SKM-1 (cell line): ENCODE results near the gene OR6N1.

Source experiments
- DNase-seq: peaks from one replicate; lab custom pipeline; 2025; ENCODE audit not compliant: unreplicated experiment; lab: John Stamatoyannopoulos, UW

OR6N1 gene, protein sequence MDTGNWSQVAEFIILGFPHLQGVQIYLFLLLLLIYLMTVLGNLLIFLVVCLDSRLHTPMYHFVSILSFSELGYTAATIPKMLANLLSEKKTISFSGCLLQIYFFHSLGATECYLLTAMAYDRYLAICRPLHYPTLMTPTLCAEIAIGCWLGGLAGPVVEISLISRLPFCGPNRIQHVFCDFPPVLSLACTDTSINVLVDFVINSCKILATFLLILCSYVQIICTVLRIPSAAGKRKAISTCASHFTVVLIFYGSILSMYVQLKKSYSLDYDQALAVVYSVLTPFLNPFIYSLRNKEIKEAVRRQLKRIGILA

GRCh38 chr1:158771950-158772866, at the start of gene OR6N1:
Gene OR6N1 (minus strand): TSS chr1:158772195. CDS start chr1:158766682, 5,513 bp downstream.
- DNase-seq = no peak

DNA sequence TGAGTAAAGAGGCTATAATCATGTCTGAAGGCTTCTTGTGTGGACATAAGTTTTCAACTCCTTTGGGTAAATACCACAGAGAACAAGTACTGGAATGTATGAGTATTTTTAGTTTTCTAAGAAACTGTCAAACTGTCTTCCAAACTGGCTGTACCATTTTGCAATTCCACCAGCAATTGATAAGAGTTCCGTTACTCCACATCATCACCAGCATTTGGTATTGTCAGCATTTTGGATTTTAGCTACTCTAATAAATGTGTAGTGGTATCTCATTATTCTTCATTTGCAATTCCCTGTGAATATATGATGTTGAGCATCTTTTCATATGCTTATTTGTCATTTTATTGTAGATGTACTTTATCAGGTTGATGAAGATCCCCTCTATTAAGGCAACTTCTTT, 49.7 kb upstream of the OR6N1 start:
- no peak for DNase-seq

- DNase-seq = no peak
Observed at GRCh38 chr1:158819461-158820443, 47.8 kb upstream of the OR6N1 start.

DNA sequence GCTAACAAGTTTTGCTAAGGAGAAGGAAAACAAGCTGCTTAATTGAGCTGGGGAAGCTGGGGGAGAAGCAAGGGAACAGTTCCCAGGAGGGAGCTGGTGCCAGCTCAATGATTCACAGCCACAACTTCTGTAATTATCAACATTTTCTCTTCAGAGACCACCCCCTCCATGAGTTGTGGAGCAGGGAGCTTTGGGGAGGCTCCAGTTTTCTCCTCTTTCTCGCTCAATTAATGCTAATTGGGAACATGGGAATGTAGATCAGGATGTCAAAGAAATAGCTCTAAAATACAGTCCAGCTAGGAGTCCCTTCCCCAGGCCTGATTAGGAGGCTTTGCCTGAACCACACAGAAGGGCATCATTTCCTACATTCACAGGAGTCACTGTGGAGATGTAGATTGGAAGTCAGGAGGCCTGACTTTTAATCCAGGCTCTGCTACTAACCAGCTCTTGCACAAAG, 47.0 kb upstream of the OR6N1 start:
- DNase-seq = no peak

- DNase-seq = peak; percentile 85
Observed at GRCh38 chr1:158818560-158818959, 46.6 kb upstream of the OR6N1 start.

DNA sequence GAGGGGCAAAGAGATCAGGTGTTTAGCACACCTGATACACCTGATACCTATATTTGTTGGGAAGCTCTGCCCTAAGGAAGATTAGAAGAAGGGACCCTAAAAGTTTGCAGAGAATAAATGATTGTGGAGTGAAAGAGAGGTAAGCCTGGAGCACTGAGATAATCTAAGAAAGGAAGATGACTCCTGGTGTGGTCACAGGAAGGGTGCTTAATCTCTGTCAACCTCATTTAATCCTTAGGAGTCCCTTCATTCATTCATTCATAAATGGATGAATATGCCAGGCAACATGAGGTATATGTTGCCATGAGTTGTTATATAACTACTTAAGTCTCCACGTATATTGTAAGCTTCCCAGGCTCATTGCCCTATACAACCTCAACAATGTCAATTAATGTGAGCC, 43.0 kb upstream of the OR6N1 start:
- no peak for DNase-seq

DNA sequence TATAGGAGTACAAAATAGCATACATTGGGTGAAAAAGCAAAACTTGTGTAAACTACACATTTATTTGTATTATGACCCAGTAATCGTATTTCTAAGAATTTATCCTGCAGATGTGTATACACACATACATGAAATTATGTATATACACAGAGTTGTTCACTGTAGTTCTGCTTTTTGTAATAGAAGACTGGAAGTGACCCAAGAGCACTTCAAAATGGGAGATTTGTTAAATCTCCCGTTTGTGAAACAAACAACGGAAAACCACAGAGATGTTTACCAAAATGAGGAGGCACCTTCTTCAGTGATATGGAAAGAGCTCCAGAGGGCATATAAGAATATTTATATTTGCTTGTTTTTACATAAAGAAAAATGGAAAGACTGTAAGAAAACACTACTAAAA, 41.2 kb upstream of the OR6N1 start:
- DNase-seq = no peak

- DNase-seq = no peak
Observed at GRCh38 chr1:158812336-158812735, 40.3 kb upstream of the OR6N1 start.

DNA sequence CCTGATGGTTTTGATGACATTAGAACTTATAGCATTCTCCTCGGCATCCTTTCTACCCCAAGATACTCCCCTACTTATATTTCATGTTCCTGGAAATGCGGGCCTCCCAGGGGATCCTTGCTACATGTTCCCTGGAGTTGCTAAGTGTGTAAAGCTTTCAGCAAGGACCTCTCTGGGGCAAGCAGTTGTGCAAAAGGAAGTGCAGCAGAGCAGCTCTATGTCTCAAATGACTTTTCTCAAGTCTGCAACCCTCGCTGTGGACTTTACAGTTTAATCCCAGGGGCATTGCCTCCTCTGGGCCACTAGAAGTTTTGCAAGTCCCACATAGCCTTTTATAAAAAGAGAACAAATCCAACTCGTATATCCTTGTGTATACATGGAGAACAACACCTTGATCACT, 38.3 kb upstream of the OR6N1 start:
- peak; percentile 65 for DNase-seq

GRCh38 chr1:158809862-158810261, 37.9 kb upstream of the OR6N1 start:
- peak; percentile 88 for DNase-seq

GRCh38 chr1:158809256-158809655, 37.3 kb upstream of the OR6N1 start:
- DNase-seq = peak; percentile 56

DNA sequence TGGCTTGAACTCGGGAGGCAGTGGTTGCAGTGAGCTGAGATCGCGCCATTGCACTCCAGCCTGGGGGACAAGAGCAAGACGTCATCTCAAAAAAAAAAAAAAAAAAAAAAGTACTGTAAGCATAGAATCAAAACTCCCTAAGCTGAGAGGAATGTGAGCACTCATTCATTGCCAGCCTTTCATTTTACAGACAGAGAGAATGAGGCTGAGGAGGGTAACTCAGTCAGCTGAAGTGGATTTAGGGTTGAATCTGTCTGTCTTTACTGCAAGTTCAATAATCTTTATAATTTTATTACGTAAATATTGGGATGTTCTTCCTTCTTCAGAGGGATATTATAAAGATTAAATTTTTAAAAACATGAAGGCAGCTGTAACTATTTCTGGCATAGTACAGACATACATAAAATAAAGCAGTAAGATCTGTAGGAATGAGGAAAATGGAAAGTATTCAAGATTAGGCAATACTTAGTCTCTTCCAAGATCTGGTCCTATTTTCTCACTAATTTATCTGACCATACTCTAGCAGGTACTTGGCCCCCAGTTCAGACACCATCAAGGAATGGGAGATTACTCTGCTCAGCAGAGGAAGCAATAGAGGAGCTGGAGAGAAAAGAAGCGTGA, 35.0 kb upstream of the OR6N1 start:
- no peak for DNase-seq

DNA sequence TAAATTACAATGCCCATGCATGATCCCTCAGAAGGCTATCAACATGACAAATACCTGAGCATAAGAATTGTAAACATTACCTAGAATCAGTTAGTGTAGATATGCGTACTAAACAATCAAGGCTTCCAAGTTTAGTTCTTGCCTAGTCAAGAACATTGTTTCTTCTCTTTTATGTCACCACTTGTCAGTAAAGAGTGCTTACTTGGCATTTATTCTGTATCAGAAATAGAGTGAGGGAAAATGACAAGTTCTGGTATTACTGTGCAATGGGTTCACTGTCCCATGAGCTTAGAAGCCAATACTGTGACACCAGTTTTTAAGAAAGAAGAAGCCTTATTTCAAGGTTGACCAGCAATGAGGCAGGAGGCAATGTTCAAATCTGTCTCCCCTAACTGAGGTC, 31.7 kb upstream of the OR6N1 start:
- DNase-seq = no peak

GRCh38 chr1:158801396-158801795, 29.4 kb upstream of the OR6N1 start:
- DNase-seq = no peak

DNA sequence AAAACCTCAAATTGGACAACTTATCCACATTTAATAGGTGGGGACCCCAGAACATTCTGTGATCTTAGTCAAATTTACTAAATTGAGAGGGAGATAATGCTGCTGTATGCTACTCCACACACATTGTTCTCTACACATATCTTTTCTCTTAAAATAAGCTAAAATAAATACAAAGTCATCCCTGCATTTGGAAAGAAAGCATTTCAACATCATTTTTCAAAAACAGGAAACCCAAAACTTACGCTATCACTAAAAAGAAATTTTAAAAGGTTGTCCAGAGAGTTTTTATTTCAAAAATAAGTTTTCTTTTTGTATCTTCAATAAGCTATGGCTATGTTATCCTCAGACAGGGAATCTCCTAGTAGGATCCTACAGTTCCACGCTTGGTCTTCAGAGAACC, 28.5 kb upstream of the OR6N1 start:
- no peak for DNase-seq

DNA sequence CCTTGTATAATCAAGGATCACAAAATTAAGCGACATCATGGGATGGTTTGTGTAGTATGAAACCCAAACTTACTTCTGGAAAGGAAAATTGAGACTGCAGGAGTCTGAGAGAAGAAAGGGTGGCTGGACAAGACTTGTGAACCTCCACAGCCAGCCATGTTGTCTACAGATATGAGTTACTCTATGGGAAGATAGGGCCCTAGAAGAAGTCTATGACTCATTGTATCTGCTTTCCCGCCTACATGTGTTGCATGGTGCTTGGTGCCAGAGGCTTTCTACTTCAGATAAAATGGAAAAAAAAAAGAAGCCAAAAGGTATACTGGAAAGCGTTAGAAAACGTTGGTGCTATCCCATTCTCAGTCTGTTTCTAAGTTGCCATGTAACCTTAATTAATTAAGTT, 27.7 kb upstream of the OR6N1 start:
- no peak for DNase-seq

DNA sequence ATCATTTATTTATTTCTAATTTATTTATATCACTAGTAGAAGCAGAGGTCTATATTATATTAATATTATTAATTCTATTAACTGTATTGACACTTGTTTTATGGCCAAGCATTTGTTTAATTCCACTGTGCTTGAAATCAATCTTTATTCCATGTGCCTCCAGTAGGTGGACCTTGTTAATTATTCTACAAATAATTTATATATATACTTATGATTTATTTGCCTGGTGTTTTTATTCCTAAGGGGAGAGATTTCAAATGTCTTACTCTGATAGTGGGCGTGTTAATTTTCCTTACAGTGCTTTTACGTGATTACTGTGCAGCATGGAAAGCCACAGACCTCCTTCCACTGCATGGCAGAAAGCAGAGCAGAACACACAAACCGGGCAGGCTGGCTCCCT, 26.5 kb upstream of the OR6N1 start:
- no peak for DNase-seq

- no peak for DNase-seq
Observed at GRCh38 chr1:158794247-158794646, 22.3 kb upstream of the OR6N1 start.

DNA sequence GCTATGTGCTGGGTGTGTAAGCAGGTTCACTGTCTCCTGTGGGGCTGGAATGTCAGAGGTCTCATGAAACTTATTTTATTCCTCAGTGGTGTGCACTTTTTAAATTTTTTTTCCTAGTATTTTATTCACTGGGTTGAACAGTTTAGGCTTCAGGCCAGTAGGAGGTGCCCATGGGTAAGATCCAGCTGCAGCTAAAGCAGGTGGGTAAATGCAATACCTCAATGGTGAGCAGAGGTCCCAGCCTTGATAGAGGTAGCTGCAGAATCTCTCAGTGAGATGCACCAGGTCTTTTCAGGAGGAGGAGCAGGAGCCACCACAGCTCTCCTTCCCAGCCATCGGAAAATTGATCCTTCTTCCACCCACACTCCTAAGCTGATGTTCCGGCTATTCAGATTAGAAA, 21.6 kb upstream of the OR6N1 start:
- DNase-seq = no peak

DNA sequence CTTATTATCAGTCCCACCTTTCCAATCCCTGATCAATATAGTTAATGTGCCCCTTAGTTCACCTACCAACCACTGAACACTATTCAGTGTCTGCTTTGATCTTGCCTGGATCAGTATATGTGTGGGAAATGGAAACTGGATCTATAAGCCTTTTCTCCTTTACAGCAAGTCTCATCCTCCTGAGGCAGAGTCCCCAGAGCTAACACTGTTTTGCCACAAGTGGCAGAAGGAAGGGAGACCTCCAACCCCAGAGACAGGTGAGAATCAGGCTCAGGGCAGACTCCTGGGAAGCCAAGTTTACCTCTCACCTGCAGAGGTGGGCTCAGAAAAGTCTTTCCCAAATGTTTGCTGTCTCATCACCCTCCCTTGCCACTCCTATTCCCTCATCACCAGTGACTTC, 9.1 kb upstream of the OR6N1 start, which contains the start of gene OR6N2:
Gene OR6N2, minus strand, starts transcription at position 101 of the 400 bp plus-strand sequence. CDS start 3,569 bp downstream, outside the sequence.
- no peak for DNase-seq
